T47D (cell line): ENCODE measurements around the gene ATXN2.

Experiments
- DNase-seq, 2 experiments: peaks; one replicate each; pipeline versions ENCODE4 v3.0.0 to v3.0.0-alpha.2; 2011 to 2012; ENCODE audit warnings: low read depth in 1 of 2, low spot score in 1 of 2
- JUND ChIP-seq: IDR thresholded peaks from 2 replicates; pipeline ENCODE4 v1.6.1; 2012; ENCODE audit warnings: low read depth
- in situ Hi-C: cut with HindIII; loops from 2 replicates; pipeline ENCODE4 v1.10.0; 2016; ENCODE audit warnings: low sequenced_read_pairs, low pct_unique_long_range_greater_than_20kb

ATXN2 gene

DNA sequence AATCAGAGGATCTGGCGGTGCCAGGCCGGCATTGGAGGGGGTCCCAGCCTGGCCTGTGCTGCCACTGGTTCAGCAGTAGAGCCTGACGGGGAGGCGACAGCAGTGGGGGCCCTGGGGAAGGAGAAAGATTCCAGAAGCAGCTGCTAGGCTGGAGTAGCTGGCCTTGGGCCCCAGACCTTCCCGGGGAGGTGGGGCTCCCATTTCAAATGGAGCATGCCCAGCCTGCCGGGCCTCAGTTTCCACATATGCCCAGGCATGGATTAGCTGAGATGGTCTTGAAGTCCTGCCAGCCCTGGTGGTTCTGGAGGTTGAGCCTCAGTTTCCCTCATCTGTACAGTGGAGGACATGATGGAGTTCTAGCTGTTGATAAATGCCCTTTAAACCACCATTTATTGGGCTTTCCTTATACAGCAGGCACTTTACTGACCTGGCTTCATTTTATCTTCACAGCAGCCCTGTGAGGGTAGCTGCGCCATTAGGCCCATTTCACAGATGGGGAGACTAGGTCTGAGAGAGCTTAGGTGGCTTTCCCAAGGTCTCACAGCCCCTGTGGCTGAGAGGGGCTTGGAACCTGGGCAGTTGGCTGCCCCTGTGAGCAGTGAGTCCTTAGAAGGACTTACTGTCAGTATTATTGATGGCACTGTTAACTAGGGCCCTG, 171.6 kb downstream of the ATXN2 start:
- TF ChIP-seq JUND = no peak
- in situ Hi-C loops = no loop called here

DNA sequence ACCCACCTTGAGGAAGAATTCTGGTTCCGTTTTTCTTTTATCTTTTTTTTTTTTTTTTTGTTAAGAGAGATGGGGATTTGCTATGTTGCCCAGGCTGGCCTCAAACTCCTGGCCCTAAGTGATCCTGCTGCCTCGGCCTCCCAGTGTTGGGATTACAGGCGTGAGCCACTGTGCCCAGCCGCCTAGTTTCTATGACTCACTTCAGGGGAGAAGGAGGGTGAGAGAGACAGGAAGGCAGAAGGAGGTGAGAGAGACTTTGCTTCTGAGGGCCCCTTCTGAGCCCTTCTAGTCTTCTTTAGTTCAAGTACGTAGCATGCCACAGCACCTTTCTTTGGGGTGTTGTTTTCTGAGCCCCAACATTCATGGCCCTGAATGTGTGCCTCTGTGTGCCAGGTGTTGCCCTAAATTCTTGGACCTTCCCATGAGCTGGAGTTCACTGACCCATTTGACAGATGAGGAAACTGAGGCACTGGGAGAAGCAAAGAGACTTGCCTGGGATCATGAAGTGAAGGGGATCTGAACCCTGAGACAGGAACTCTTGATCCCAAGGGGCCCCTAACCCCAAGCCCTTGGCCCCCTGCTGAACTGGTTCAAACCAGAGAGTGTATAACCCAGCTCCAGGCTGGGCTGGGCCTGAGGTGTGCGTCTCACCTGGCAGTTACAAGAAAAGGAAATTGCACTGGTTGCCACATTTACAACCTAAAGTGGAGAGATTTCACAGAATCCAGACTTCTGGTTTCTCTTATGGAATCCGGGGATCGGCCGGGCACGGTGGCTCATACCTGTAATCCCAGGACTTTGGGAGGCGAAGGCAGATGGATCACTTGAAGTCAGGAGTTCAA, 172.6 kb downstream of the ATXN2 start:
- in situ Hi-C loops = no loop called here
- no peak for DNase-seq
- TF ChIP-seq JUND = no peak

More for the DNA sequence above, 171.6 kb downstream of the ATXN2 start:
- no peak for DNase-seq

DNA sequence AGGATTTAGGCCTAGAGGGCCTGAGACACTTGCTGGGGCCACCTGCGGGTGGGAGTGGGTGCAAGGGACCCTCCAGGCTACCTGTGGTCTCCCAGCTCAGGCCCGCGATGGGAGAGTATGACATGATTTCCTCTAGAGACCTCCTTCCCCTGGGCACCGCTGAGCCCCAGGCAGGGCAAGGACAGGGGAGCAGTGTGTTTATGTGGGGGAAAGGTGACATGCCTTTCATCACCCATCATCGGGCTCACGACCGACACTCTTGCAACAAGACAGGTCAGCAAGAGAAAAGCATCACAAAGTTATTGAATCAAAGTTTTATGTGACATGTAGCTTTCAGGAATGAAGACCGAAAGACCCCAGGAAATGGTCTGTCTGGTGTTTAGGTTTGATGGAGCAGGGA, 173.5 kb downstream of the ATXN2 start:
- no peak for DNase-seq
- no peak for TF ChIP-seq JUND
- in situ Hi-C loops = no loop called here

DNA sequence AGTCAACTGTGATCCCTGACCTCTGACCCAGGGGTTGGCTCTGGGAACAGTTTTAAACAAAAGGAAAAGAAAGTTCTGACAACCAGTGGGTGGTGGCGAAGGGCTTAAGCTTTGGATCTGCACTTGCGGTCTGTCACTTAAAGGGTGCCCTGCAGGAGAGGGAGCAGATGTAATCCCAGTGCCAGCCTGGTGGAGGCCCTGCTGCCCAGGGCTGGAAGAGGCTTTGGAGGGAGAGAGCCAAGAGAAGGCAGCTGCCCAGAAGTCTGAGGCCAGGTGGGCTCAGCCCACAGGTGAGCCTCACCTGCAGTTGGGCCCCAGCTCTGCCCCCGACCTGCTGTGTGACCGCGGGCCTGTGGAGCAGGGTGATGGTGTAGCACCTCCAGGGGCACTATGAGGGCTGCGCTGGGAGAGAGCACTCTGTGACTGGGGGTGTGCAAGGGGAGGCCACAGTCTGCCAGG, 174.3 kb downstream of the ATXN2 start:
- in situ Hi-C loops = no loop called here

DNA sequence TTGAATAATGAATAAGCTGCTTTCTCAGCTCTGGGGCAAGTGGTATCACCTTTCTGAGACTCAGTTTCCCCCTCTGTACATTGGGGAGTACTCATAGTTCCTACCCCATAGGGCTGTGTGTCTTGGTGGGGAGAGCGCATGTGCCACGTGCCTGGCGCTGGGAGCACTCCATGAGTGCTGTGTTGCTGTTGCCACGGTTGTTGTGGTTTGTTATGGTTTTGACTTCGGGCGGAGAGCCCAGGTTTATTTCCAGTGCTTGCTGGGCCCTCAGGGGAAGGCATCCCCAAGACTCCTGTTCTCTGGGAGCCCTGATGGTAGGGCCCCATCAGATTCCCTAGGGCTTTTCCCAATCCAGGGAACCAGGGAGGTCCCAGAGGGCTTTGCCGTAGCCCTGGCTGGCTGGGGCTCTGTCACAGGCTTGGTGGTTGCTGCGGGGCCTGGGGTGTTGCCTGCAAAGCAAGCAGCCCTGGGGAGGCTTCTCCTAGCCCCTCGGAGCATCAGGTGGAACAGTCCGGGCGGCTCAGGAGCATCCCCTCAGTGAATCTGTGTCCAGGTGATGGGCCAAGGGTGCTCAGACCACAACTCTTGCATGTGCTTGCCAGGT, 174.8 kb downstream of the ATXN2 start:
- in situ Hi-C loops = no loop called here
- DNase-seq = no peak

More for the DNA sequence above, 174.3 kb downstream of the ATXN2 start:
- no peak for TF ChIP-seq JUND
- no peak for DNase-seq

DNA sequence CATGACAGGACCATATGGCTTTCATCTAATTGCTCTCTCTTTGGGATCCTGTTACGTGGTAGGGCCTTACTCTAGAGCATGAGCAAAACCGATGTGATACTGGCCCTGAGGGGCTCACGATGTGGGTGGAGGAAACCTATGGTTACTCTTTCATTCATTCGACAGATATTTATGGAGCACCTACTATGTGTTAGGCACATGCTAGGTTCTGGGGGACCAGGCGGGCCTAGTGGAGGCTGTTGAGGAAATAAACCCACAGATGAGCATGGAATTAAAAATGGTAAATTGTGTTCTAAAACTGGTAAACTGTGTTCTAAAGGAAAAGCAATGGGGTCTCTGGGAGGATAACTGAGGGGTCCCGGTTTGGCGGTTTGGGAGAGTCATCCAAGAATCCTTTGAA, 178.6 kb downstream of the ATXN2 start:
- in situ Hi-C loops = no loop called here
- no peak for DNase-seq

More for the DNA sequence above, 174.8 kb downstream of the ATXN2 start:
- no peak for TF ChIP-seq JUND

DNA sequence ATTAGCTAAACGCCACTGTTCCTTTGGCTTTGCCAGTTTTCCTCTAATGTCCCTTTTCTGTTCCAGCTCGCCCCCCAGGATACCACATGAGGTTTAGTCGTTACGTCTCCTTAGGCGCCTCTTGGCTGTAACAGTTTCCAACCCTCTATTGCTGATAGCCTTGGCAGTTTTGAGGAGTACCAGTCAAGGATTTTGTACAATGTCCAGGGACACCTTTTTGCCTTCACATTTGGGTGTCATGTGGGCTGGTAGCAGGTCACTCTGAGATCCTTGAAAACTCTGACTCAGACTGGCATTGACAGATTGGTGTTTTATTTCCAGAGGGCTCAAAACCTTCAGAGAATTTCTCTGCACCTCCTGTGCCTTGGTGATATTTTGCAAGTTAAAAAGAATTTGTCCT, 179.3 kb downstream of the ATXN2 start:
- TF ChIP-seq JUND = no peak
- in situ Hi-C loops = no loop called here
- DNase-seq = no peak

More for the DNA sequence above, 178.6 kb downstream of the ATXN2 start:
- TF ChIP-seq JUND = no peak

DNA sequence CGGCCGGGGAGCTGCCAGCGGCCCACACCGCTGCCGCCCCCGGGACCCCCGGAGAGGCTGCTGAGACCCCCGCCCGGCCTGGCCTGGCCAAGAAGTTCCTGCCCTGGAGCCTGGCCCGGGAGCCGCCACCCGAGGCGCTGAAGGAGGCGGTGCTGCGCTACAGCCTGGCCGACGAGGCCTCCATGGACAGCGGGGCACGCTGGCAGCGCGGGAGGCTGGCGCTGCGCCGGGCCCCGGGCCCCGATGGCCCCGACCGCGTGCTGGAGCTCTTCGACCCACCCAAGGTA, 180.6 kb downstream of the ATXN2 start:
- in situ Hi-C loops = no loop called here
- no peak for TF ChIP-seq JUND

DNA sequence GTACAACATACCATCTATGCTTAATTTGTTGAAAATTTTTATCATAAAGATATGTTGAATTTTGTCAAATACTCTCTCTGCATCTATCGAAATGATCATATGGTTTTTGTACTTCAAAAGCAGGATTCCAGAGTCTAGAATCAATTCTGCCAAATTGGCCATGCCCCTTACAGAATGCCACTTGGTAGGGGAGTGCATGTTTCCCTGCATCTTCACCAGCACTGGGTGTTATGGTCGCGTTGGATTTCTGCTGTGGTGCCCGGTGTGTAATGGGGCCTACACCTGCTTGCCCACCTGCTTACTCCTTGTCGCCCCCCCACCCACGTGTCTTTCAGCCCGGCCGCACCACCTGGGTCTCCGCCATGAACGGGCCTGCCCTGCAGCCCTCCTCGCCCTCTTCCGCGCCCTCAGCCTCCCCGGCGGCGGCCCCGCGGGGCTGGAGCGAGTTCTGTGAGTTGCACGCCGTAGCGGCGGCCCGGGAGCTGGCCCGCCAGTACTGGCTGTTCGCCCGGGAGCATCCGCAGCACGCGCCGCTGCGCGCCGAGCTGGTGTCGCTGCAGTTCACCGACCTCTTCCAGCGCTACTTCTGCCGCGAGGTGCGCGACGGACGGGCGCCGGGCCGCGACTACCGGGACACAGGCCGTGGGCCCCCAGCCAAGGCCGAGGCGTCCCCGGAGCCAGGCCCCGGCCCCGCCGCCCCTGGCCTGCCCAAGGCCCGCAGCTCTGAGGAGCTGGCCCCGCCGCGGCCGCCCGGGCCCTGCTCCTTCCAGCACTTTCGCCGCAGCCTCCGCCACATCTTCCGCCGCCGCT, 181.1 kb downstream of the ATXN2 start:
- no peak for DNase-seq
- TF ChIP-seq JUND = no peak
- in situ Hi-C loops = no loop called here

More for the DNA sequence above, 180.6 kb downstream of the ATXN2 start:
- DNase-seq = no peak

DNA sequence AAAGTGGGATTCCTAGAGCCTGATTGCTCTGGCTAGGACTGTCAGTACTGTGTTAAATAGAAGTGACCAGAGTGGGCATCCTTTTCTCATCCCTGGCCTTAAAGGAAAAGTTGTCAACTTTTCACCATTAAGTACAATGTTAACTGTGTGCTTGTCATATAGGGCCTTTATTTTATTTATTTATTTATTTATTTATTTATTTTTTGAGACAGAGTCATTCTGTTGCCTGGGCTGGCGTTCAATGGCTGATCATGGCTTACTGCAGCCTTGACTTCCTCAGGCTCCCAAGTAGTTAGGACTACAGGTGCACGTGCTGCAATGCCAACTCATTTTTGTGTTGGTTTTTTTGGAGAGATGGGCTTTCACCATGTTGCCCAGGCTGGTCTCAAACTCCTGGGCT, 181.8 kb downstream of the ATXN2 start:
- no peak for DNase-seq
- in situ Hi-C loops = no loop called here
- TF ChIP-seq JUND = no peak

DNA sequence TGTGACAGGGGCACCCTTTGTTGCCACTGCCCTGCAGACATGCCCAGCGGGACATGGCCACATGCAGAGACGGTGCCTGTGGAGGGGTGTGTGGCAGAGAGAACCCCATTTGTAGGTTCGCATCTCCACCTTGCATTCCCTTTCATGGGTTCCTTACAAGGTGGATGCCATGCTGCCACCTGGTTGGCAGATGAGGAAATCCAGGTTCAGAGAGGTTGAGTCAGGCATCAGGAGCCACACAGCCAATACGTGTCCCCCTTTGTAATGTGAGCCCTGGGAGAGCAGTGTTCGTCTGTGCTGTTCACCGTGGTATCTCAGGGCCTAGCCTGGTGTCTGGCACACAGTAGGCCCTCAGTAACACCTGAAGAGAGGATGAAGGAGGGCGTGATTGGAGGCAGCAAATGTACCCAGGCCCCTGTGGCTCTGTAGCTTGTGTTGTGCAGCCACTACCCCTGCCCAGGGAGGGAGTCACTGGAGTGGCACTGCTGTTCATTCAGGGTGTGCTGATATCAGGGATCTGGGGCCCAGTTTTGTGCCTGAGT, 184.3 kb downstream of the ATXN2 start:
- in situ Hi-C loops = no loop called here
- DNase-seq = no peak

DNA sequence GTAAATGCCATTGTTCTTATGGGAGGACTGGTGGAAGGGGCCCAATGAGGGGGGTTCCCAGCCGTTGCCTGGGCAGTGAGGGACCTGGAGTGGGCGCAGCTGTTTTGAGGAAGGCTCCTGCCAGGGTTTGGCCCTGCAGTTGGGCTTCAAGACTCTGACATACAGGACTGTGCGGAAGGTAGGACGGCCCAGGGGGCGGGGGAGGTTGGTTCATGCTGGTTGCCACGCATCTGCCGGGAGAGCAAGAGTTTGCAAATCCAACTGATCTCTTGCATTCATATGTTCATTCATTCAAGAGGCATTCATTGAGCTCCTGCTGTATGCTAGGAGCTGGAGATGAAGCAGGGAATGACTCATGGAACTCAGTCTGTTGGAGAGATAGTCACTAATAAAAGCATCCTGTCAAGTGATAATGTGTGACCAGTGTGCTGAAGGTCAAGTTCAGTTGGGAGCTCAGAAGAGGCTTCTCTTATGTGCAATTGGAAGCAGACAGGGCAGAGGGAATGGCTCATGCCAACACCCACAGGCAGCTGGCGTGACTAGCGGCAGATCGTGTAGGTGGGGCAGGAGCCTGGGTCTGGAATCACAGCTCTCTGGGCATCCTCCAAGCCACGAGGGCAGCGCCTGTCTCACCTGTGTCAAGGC, 185.6 kb downstream of the ATXN2 start:
- in situ Hi-C loops = no loop called here
- no peak for TF ChIP-seq JUND
- DNase-seq = no peak

More for the DNA sequence above, 184.3 kb downstream of the ATXN2 start:
- TF ChIP-seq JUND = no peak
